ENCODE measurements around the gene CEP112.

CEP112 gene

GRCh38 chr17:65634533-65634932, 557.4 kb downstream of the CEP112 start:
- no peak for DNase-seq (ENCODE audit: low read depth)

DNA sequence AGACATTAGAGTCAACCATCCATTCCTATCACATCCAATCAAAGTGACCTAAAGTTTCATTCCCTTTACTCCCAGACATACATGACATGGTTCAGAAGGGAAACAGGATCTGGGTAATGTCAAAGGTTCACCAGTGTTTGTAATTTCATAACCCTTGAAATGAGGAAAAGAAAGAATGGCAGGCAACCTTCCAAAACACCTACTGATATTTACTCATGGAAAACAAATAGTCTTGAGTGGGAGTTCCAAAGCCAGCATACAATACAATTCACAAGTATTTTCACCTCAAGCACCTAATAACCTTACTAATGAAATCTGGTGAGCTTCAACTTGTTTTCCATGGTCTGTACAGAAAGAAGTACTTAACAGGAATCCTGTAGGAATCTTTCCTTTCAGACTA, 557.9 kb downstream of the CEP112 start:
- DNase-seq (ENCODE audit: low read depth) = no peak

DNA sequence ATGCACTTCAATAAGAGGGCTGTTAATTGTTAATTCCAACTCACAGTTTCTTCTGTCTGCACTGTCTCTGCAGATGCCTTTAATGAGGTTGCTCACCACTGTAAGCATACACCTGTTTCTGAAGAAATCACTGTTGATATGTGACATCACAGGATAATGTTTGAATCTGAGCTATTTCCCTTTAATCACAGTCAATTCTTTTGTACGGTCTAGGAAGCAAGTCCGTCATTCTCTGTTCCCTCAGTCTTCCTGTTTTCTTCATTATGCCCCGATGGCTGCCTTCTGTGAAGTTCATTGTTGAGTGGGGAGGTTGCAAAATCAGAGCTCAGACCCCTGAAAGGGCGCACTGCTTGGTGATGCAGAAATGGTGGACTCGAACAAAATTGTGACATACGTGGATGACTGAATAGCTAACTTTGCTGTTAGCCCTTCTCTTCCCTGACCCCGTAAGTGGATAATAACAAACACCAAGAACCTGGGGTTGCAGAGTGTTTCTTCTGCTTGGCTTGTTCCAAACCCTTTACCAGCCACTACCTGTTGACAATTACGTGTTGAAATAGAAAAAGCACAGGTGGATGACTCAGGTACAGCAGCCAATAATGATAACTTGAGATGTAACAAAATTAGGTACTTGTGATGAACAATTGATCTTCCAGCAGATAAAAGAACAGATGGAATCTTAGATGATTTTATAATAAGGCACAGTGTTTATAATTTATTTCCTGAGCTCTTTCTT, 558.6 kb downstream of the CEP112 start:
- DNase-seq (ENCODE audit: low read depth) = no peak

DNA sequence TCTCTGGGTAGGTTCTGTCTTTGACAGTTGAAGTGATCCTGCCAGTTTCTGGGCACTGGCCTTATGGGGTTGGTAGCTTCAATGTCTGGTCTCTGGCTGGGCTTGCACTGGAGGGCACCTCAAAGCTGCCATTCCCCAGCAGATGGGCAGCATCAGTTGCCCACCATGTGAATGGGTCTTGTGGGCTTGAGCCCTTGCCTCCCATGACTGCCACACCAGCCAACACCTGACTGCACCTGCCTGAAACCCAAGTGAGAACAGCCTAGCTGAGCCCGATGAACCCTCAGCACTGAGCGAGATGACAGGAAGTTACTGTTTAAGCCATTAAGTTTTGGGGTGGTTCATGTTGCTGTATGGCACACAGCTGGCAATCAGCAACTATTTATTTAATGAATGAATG, 561.4 kb downstream of the CEP112 start:
- no peak for DNase-seq (ENCODE audit: low read depth)

DNA sequence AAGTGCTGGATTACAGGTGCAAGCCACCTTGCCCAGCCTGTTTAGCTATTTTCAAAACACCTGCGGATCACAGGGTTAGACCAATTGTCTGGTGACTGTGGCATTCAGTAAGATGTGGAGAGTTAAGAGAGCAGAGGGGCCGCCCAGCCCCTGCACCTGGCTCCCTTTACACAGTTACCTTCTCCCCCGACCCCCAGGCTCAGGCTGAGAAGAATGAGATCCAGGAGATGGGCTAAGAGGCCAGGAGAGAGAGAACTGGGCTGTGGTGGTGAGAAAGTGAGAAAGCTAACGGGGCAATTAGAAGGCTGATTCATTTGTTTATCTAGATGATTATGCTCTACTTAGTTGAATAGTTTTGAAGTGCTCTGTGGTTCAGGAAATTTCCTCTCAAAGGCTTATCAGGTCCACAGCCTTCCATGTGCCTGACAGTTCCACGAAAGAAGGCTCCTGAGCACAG, 562.7 kb downstream of the CEP112 start:
- no peak for DNase-seq (ENCODE audit: low read depth)

GRCh38 chr17:65628644-65629036, 563.3 kb downstream of the CEP112 start:
- no peak for DNase-seq (ENCODE audit: low read depth)

GRCh38 chr17:65627891-65628643, 563.9 kb downstream of the CEP112 start:
- DNase-seq (ENCODE audit: low read depth) = peak; percentile 17

DNA sequence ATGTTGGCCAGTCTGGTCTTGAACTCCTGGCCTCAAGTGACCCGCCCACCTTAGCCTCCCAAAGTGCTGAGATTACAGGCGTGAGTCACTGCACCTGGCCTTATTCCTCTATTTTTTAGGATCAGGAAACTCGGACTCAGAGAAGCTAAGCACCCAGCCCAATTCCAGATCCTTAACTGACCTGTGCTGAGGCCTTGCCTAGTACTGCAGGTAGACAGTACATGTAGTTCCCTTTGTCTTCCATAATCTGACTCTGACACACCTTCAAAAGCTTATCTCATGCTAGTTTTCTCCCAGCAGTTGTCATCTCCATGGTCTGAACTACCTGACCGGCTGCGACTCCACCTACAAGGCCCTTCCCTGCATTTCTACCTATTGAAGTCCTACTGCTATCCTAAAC, 564.8 kb downstream of the CEP112 start:
- DNase-seq (ENCODE audit: low read depth) = no peak

DNA sequence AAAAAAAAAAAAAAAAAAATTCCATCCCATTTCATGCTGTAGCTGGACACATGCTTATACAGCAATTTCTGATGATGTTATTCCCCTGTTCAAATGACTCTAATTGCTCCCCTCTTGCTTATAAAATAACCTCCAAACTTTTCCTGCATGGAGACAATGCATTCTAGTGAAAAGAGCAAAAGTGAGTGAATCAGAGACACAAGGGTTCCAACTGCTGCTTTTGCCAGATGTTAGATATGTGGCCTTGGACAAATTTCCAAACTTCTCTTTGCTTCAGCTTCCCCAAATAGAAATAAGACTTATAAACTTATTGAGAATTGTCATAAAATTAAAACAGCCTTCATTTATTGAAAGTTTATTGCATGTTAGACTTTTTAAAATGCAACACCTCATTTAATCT, 565.5 kb downstream of the CEP112 start:
- DNase-seq (ENCODE audit: low read depth) = no peak

GRCh38 chr17:65618516-65618915, 573.4 kb downstream of the CEP112 start:
- no peak for DNase-seq (ENCODE audit: low read depth)

GRCh38 chr17:65617496-65617895, 574.4 kb downstream of the CEP112 start:
- DNase-seq (ENCODE audit: low read depth) = no peak

- no peak for DNase-seq (ENCODE audit: low read depth)
Observed at GRCh38 chr17:65609749-65610148, 582.2 kb downstream of the CEP112 start.

DNA sequence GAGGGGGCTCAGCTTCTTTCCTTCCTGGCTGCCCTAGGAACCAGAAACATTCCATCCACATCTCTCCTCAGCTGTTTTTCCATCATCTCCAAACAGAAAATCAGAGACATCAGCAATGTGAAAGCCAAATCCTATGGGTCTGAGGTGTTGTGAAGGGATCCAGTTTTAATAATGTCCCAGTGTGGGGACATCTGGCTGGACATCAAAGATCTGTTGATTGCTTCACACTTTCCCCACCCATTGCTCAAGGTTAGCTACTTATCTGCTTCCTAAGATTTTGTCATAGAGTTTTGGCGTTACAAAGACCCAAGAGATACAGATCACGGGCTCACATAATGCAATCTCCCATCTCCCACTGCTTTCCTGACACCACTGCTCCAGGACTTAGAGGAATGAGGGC, 582.6 kb downstream of the CEP112 start:
- no peak for DNase-seq (ENCODE audit: low read depth)

DNA sequence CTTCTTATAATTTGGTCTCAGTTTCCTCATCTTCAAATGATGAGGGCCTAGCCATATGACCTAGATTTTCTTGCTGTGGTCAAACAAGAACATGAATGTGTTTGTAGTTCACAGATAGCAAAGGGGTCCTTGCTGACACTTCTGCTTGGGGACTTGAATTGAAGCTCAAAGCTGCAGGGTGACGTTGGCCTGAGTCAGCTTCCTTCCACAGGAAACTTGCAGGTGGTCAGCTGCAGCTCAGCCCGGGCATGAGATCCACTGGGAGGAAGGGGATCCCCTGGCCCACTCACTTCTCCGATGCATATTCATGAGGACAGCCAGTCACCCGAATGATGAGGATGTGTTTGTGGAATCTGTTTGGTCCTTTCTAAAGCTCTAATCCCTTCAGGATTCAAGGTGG, 587.9 kb downstream of the CEP112 start:
- DNase-seq (ENCODE audit: low read depth) = no peak

GRCh38 chr17:65601881-65602280, 590.1 kb downstream of the CEP112 start:
- no peak for DNase-seq (ENCODE audit: low read depth)

- DNase-seq (ENCODE audit: low read depth) = no peak
Observed at GRCh38 chr17:65601145-65601544, 590.8 kb downstream of the CEP112 start.

DNA sequence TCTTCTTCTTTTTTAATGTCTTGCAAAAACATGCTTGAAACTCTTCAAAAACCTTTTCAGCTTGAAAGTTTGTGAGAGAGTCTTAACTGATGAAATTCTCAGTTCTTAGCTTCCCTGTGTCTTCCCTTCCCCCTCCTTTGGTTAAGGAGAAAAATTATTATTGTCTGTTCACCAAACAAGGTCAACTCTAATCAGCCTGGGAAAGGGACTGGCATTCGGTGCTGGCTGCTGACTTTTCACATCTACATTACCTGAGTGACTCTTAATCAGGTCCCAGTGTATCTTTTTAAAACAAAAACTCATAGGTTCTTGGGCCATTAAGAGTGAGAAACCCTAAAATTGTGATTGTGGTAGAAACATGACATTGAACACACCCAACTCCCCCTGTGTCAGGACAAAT, 591.4 kb downstream of the CEP112 start:
- DNase-seq (ENCODE audit: low read depth) = no peak

DNA sequence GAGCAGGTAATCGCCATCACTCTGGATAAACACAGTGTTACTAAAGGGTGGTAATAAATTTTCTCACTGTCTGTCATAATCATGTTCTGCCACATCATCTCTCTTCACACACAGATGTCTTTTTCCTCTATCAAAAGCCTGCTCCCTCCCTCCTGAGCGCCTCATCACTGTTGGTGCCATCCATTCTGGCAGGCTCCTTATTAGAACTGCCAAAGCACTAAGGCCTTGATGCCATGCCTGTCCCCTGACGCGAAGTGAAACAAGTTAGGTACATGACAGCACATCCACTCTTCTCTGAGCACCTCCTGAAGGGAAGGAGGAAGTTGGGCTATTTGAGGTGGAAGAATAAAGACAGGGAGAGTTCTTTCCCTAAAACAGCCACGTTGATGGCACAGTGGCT, 592.3 kb downstream of the CEP112 start:
- no peak for DNase-seq (ENCODE audit: low read depth)

GRCh38 chr17:65598746-65599145, 593.2 kb downstream of the CEP112 start:
- DNase-seq (ENCODE audit: low read depth) = no peak

GRCh38 chr17:65595071-65595656, 596.8 kb downstream of the CEP112 start:
- no peak for DNase-seq (ENCODE audit: low read depth)

DNA sequence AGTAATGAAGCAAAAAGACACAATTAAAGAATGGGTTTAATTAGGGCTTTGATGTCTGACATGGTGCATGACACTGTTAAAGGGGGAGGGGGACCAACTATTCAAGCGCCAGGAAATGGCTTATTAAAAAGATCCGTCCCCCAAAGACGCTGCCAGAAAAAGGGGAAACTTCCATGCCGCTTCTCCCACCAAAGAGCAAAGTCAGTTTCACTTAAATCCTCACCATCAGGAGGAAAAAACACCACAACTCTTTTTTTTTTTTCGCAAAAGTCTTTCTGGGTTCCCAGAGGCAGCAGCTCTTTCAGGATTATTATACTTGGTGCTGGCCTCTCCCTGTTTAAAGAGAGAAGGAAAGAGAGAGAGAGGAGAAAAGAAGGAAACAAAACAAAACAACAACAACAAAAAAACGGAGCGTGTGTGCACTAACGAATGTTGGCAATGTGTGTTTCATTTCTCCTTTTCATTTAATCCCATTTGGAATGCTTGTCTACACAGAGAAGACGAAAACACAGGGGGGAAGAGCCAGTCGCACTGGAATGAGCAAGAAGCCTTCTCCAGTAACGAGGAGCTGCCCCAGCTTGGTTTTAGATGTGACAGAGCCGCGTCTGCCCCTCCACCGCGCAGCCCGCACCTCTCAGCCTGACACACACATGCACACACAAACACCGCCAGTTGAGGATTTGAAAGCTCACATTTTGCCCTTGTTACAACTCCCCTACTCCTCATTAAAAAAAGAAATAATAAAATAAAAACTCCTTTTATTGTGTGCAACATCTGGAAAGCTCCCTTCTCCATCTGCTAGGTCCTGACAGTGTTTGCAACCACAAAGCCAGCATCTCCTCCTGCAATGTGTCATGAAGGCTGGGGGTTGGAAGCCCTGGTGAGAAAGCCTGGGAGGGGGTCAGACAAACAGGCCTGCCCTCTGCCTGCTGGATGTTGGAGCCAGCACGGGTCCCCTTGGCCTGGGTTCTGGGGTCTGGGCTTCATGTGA, 597.8 kb downstream of the CEP112 start:
- no peak for DNase-seq (ENCODE audit: low read depth)
